AG10803 (cell line): ENCODE measurements around the gene FXYD5.

Experiments used
- DNase-seq: peaks from one replicate; pipeline ENCODE4 v3.0.0; 2010; ENCODE audit warnings: low read depth
- H3K4me3 ChIP-seq: 2 replicates; pipeline ENCODE4 v1.5.1; 2011; ENCODE audit warnings: mild to moderate bottlenecking, low read length, control low read depth
- TF ChIP-seq, protein P1 (sequence below): conservative IDR thresholded peaks from 2 replicates; pipeline ENCODE4 v1.5.1; 2011; ENCODE audit warnings: mild to moderate bottlenecking, low read length, control low read depth, inconsistent platforms

The FXYD5 gene

DNA sequence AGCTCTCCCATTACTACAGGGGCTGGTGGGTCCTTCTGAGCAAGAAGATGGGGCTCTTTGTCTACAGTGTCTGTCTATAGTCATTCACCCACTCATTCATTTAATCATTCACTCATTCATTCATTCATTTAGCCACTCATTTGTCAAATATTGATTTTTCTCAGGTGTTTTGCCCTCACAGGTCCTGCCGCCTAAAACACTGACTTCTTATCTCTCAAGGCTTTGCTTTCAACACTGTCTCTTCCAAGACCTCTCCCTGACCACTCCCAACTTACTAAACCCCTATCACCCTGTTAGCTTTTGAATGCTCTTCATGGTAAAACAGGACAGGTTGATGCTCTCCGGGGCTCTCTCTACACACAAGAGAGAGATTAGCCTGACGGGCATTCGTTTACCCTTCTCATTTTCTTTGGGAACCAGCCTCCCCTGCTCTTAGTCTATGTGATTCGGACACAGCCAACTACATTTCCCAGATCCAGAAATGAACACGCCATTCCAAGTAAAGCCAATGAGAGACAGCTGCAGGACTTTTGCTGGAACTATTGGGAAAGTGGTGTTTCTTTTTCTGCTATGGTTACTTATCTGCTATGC lies 51.3 kb downstream of the FXYD5 start:
- DNase-seq = no peak
- TF ChIP-seq, protein P1, sequence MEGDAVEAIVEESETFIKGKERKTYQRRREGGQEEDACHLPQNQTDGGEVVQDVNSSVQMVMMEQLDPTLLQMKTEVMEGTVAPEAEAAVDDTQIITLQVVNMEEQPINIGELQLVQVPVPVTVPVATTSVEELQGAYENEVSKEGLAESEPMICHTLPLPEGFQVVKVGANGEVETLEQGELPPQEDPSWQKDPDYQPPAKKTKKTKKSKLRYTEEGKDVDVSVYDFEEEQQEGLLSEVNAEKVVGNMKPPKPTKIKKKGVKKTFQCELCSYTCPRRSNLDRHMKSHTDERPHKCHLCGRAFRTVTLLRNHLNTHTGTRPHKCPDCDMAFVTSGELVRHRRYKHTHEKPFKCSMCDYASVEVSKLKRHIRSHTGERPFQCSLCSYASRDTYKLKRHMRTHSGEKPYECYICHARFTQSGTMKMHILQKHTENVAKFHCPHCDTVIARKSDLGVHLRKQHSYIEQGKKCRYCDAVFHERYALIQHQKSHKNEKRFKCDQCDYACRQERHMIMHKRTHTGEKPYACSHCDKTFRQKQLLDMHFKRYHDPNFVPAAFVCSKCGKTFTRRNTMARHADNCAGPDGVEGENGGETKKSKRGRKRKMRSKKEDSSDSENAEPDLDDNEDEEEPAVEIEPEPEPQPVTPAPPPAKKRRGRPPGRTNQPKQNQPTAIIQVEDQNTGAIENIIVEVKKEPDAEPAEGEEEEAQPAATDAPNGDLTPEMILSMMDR = no peak
- no peak overlapping the region for H3K4me3 ChIP-seq

DNA sequence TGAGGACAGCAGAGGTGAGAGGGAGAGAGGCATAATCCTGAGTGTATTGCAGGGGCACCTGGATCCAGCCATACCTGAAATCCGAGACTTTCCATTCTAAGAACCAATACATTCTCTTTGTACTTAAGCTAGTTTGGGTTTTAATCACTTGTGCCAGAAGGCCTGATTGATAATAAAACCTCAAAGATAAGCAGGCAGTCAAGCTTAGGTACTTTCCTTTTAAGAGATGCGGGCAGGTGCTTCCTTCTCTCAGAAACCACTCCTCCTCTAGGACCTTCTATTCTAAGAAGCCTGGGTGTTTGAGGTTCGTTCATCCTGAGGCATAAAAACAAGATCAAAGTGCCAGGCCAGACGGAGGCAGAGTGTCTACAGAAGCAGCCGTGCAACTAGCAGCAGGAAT lies 51.8 kb downstream of the FXYD5 start:
- no peak for DNase-seq
- TF ChIP-seq, protein P1 = no peak
- no peak overlapping the region for H3K4me3 ChIP-seq

DNA sequence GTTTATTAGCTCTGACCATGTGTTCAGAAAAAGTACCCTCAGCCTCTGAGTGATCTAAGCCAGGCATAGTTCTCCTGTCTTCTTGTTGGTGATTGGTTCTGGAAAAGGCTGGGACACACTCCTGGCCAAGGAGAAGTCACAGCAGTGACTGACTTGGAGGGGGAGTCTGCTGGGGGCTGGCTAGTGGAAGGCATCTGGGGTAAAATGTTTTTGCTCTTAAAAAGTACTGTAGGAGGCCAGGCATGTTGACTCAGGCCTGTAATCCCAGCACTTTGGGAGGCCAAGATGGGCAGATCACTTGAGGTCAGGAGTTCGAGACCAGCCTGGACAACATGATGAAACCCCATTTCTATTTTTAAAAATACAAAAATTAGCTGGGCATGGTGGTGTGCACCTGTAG lies 52.3 kb downstream of the FXYD5 start:
- H3K4me3 ChIP-seq = no peak overlapping the region
- DNase-seq = no peak
- TF ChIP-seq, protein P1 = no peak

DNA sequence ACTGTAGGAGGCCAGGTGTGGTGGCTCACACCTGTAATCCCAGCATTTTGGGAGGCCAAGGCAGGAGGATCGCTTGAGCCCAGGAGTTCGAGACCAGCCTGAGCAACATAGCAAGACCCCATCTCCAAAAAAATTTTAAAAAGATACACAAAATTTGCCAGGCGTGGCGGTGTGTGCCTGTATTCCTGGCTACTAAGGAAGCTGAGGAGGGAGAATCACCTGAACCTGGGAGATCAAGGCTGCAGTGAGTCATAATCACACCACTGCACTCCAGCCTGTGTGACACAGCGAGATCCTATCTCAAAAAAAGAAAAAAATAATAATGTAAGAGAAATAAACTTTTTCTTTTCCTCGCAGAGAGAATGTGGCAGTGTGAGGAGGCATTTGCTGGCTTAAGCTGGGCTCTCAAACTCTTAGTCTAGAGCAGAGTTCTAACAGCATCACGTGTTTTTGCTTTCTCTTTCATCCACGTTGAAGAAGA lies 52.9 kb downstream of the FXYD5 start:
- no peak overlapping the region for H3K4me3 ChIP-seq
- TF ChIP-seq, protein P1 = no peak
- DNase-seq = no peak

DNA sequence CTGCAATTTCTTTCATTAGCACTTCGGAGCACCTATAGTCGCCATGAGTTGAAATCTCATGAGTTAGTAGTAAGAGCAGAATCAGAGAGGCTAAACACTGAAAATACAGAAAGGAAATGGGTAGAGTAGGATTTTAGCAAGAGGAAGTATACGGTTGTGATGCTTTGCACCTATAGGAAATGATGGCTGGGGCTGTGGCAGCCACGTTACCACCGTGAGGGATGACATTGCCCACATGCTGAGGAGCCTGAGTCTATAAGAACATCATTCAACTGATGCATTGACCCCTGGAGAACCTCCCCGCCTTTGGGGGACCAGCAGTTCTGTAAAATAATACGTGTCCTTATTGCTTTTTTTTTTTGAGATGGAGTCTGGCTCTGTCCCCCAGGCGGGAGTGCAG lies 53.6 kb downstream of the FXYD5 start:
- TF ChIP-seq, protein P1 = no peak
- no peak for DNase-seq
- no peak overlapping the region for H3K4me3 ChIP-seq

DNA sequence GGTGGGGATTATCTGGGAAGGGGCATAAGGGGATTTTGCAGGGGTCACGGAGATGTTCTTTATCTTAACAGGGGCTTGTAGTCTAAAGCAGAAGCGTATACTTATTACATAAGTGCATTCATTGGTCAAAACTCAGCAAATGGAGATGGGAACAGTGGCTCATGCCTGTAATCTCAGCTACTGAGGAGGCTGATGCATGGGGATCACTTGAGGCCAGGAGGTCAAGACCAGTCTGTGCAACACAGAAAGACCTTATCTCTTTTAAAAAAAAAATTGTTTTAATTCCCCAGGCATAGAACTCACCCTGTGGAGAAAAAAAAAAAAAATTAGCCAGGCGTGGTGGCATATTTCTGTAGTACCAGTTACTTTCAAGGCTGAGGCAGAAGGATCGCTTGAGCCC lies 55.1 kb downstream of the FXYD5 start:
- TF ChIP-seq, protein P1 = no peak
- H3K4me3 ChIP-seq = no peak overlapping the region
- no peak for DNase-seq

DNA sequence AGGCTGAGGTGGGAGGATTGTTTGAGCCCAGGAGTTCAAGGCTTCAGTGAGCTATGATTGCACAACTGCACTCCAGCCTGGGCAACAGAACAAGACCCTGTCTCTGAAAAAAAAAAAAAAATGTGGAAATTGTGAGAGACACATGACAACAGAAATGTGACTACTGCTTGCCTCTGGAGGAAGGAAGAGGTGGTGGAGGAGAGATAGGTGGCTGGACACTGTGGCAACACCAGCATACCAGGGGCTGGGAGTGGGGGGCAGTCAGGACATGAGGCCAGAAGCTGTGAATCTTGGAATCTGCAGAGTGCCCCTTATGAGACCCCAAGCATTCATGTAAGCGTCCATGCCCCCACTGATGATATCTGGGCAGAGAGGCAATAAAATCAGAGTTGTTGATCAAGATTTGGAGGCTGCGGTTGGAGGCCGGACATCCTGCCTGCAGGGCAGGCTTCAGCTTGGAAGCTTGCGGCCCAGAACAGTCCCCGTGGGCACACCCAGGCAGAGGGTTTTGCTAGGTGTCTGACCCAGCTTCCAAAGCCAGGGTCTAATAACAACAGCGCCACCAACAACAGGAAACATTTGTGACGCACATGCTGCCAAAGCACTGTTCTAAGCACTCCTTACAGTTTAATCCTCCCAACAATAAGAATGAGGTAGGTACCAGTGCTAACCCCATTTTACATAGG lies 57.2 kb downstream of the FXYD5 start:
- TF ChIP-seq, protein P1 = no peak
- H3K4me3 ChIP-seq = no peak overlapping the region
- DNase-seq = no peak
